Stimulated activated CD4-positive, alpha-beta T cell treated with anti-CD3 and anti-CD28 coated beads, Interleukin-1b, Interleukin-23, amount 100 ng/mL, for 24 hours (primary cell): Measurements from ENCODE around the gene GPAT3.
"Not testable (repeated sequence)": the region's sequence is repeated elsewhere in the genome, so short reads cannot be mapped to it uniquely, and the experiment has no call there.

Experiments used
- DNase-seq, 4 experiments: peaks; one replicate each; pipeline ENCODE4 v3.0.0-alpha.2; 2020; ENCODE audit warnings: low read depth in 4 of 4, low spot score in 1 of 4

The GPAT3 gene

GRCh38 chr4:83535520-83536361, at the start of gene GPAT3:
Gene GPAT3, plus strand, starts transcription at chr4:83536108. Its CDS starts 515 bp downstream, at chr4:83536623.
- peak; percentile 37 to 70 (median 50) for DNase-seq

GRCh38 chr4:83486457-83487129, 49.3 kb upstream of the GPAT3 start:
- DNase-seq, result no peak

DNA sequence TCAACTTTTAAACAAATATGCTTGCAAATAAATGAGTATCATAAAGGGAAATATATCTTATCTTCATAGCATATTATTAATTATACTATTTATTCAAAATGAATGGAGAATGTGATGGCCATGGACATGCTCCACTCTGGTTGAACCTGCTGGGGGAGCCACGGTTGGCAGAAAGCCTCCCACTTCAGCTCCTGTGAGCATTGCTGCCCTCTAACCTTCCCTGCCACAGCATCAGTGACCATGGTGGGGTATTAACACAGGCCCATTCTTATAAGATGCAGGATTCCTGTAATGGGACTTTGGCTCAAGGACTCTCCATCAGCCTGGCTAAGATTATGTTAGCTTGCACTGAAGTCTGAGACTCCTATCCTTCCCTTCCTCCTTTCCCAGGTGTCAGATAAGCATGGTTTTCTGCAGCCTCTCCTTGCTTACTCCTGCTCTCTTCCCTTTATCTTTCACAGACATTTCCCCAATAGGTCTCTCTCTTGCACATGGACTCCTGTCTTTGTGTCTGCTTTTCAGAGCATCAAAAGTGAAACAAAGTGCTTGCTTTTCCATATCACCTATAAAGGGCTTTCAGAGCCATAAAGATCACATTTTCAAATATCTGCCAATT, 46.1 kb upstream of the GPAT3 start:
- DNase-seq, result no peak

DNA sequence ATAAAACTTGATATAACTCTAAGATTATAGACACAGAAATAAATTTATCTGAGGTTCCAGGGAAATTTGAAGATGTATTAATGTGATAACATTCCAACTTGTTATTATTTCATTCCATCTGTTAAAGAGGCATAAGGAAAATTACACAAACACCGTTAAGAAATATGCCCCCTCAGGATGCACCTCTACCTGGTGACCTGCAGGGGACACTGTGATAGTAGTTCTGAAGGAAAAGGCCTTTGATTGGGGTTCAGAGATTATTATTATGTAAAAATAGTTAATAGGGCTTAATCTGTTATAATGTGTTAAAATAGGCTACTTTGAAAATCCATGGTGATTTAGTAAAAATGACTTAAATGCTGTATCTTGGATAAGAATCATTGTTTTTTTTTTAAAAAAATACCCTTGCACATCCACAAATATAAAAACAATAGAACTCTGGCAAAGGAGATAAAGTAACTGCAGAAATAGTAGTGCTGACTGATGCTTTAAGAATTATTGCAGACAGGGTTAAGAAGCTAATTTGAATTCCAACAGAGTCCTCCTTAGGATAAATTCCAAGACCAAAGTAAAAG, 44.9 kb upstream of the GPAT3 start:
- no peak for DNase-seq

DNA sequence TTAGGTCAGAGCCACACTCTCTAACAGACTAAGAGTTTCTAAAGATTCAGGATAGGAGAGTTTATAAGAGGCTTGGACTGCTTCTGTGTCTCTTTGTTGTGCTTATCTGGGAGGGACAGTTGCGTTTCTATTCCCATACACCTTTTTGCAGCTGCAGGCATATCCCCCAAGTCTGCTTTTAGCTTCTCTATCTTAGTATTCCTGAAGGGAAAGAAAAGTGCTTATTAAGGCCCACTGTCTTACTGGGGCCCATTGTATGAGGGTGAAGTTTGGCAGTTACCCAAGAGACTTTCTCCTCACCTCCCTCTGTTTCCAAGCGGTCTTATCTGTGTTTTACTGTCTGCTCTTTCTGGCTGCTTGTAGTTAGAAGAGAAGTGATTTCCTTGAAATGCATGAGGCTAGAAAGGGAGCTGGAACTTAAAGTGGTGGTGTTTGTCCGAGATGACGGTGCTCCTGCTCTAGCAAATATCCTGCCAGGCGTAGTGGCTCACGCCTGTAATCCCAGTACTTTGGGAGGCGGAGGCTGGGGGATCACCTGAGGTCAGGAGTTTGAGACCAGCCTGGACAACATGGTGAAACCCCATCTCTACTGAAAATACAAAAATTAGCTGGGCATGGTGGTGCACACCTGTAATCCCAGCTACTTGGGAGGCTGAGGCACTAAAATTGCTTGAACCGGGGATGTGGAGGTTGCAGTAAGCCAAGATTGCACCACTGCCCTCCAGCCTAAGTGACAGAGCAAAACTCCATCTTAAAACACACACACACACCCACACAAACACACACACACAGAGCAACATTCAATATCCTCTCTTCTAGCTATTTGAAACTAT, 39.6 kb upstream of the GPAT3 start:
- not testable (repeated sequence) for DNase-seq

DNA sequence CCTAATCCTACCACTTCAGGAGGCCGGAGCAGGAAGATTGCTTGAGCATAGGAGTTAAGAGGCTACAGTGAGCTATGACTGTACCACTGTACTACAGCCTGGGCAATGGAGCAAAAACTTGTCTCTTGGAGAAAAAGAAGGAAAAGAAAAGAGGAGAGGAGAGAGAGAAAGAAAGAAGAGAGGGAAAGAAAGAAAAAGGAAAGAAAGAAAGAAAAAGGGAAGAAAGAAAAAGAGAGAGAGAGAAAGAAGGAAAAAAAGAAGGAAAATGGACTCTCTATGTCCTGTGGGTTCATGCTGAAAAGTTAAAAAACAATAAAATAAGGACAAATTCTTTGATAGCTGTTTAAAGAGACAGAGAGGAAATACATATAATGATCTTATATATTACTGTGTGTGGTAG, 37.7 kb upstream of the GPAT3 start:
- no peak for DNase-seq

DNA sequence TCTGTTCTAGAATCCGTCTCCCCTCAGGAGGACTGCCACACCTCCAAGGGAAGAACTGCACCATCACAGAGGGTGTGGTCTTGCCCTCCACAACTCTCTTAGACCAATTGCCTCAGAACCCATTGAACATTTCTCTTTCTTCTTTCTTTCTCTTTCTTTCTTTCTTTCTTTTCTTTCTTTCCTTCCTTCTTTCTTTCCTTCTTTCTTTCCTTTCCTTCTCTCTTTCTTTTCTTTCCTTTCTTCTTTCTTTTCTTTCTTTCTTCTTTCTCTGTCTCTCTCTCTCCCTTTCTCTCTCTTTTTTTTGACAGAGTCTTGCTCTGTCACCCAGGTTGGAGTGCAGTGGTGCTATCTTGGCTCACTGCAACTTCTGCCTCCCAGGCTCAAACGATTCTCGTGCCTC, 34.2 kb upstream of the GPAT3 start:
- DNase-seq, result not testable (repeated sequence)

DNA sequence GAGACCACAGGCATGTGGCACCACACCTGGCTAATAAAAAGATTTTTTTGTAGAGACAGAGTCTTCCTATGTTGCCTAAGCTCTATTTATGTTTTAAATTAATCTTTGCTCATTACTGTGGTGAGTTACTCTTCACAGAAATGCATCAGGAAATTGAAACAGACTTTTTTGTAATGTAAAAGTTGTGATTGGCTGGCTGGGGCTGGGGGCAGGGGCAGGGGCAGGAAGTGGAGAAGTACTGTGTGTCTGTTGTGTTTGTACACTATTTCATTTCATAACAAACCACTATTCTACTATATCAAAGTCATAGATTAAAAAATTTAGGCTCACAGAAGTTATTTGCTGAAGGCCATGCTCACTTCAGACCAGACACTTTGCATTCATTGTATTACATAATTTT, 31.9 kb upstream of the GPAT3 start:
- DNase-seq, result no peak

DNA sequence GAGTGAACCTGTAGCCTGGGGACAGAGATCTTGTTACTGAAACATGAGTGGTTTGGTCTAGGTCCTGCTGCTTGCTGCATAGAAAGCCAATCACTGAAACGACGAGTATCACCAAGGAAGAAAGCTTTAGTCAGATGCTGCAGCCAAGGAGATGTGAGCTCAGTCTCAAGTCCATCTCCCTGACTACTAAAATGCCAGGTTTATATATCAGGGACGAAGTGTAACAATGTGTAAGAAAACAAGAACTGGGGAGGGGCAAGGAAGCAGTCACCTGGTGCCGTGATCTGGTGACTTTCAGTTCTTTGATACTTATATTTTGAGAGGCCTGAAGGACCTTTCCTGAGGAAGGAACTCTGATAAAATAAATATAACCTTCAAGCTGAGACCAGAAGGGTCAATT, 31.4 kb upstream of the GPAT3 start:
- no peak for DNase-seq

DNA sequence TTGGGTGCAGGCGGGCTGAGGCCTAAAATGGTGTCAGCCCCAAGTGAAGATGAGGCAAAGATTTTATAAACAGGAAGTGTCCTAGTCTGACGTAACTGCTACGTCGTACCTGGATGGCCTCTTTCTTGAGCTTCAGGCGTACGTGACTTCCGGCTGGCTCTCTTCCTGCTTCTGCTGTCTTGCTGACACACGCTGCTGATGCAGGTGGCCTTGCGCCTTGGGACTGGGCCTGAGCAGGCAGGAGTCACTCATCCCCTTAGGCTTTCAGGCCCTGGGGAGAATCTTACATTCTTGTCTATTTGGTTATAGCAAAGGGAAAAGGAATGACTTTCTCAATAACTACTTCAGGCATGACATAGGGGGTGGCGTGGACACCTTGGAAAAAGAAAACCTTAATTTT, 30.9 kb upstream of the GPAT3 start:
- no peak for DNase-seq

DNA sequence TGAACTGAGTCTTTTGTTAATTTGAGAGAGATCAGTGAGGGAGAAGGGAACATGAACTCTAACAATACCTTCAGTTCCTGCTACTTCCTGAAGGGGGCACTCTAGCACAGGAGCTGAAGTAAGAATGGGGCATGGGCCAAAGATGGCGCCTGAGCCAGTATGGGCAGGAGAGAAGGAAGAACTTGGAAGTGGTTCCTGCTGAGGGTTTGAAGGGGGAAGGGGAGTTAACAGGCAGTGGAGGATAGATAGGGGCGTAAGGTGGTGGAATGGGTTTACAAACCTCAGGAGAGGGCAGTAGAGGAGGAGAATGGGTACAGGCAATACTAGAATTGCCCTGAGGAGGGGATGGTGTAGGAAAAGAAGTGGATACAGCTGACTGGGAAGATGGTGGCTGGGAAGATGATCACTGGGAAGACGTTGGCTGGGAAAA, 26.7 kb upstream of the GPAT3 start:
- peak; percentile 21 to 52 (median 44) for DNase-seq

DNA sequence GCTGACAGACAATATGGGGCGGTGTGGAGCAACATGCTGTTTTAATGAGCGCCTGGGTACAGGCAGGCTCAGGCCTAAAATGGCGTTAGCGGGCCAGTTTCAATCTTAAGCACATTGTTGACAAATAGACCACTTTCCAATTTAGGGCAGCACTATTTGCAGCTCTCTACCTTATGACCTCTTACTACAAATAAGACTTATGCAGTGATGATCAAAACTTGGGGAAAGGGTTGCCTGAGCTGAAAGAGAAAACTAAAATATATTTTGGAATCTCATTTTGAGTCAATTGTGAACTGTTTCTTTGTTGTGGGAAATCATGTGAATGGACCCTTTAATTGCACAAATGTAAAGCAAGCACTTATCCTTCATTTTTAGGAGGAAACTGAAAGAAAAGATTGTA, 25.5 kb upstream of the GPAT3 start:
- DNase-seq, result no peak

DNA sequence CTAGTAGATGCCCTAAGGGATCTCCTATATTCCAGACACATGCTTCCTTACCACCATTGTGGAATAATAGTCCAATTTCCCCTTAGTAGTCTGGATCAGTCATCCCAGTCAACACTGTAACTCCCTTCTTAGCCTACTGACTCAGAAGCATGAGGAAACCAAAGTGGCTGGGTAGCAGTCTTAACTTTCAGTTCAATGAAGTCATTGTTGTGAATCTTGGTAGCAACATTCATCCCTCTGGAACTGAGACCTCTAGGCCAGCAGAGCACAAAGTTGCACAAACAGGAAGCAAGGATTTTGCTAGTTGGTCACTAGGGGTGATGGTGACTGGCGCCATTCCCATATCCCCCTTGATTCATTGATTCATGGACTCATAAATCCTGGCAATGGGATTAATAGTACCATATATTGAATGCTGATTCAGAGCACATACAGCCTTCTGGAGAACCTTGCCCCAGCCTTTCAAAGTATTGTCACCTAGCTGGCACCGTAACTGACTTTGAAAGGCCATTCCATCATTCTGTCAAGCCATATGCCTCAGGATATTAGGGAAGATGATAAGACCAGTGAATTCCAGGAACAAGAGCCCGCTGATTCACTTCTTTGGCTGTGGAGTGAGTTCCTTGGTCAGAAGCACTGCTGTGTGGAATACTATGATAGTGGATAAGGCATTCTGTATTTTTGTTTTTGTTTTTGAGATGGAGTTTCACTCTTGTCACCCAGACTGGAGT, 19.7 kb upstream of the GPAT3 start:
- DNase-seq, result no peak

DNA sequence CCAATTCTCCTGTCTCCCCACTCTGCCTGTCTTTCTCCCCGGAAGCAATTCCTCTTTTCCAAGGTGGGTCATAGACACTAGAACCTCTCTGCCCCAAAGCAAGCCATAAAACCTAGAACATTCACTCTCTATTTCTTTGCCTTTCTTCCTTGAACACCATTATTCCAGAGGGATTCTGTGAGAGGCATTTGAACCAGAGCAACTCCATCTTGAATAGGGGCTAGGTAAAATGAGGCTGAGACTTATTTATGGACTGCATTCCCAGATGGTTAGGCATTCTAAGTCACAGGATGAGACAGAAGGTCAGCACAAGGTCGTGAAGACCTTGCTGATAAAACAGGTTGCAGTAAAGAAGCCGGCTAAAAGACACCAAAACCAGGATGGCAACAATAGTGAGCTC, 13.7 kb upstream of the GPAT3 start:
- DNase-seq, result no peak

- no peak for DNase-seq
Observed at GRCh38 chr4:83527671-83528070, 8.2 kb upstream of the GPAT3 start.

- peak in 1 of 4 experiments; percentile 4 for DNase-seq
Observed at GRCh38 chr4:83536362-83537272, 709 bp downstream of the GPAT3 start.

DNA sequence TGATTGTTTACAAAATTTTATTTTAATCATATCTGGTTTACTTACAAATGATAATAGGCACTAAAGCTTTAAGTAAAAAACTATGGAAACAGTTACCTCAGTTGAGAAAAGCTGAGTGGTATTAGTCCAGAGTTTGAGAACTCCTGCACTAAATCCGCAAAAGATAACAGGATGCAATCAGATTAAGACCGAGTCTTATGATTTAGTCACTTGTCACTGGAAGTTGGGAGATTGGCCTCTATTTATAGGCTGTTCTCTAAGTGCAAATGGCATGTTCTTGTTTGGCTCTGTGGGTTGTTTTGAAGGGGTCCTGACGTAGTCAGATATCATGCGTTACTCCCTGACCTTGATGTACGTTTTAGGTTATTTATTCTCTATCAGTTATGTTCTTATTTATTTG, 6.3 kb downstream of the GPAT3 start:
- DNase-seq, result no peak

GRCh38 chr4:83546786-83547185, 10.9 kb downstream of the GPAT3 start:
- DNase-seq, result no peak
